SJSA1 (cell line): ENCODE measurements around the gene MAPK8IP2. TPM values are rescaled to one million over a fixed set of nuclear protein-coding genes. Genes with fewer than 3 reads are reported as not detected.

Source experiments
- DNase-seq, 2 experiments: peaks; one replicate each; pipeline ENCODE4 v3.0.0-alpha.2; 2015 to 2020; ENCODE audit warnings: low spot score in 2 of 2, low read depth in 1 of 2
- H3K27ac ChIP-seq: fragments of 250-450 bp; sonication (Bioruptor Pico); 2 replicates; pipeline ENCODE4 v1.5.1; 2020; ENCODE audit warnings: mild to moderate bottlenecking, moderate library complexity
- H3K27me3 ChIP-seq: fragments of 250-450 bp; sonication (Bioruptor Pico); replicated peaks from 2 replicates; pipeline ENCODE4 v1.5.1; 2020; ENCODE audit warnings: mild to moderate bottlenecking, moderate library complexity
- H3K36me3 ChIP-seq: fragments of 250-450 bp; sonication (Bioruptor Pico); 2 replicates; pipeline ENCODE4 v1.5.1; 2020; ENCODE audit warnings: mild to moderate bottlenecking
- H3K4me1 ChIP-seq: fragments of 250-450 bp; sonication (Bioruptor Pico); replicated peaks from 2 replicates; pipeline ENCODE4 v1.6.1; 2021; ENCODE audit warnings: mild to moderate bottlenecking
- H3K4me3 ChIP-seq: fragments of 250-450 bp; sonication (Bioruptor Pico); 2 replicates; pipeline ENCODE4 v1.5.1; 2020; ENCODE audit warnings: mild to moderate bottlenecking
- H3K9me3 ChIP-seq: fragments of 250-450 bp; sonication (Bioruptor Pico); replicated peaks from 2 replicates; pipeline ENCODE4 v1.5.1; 2020; ENCODE audit warnings: mild to moderate bottlenecking
- total RNA-seq: library from RNA; depleted of rRNA; stranded (reverse); fragments of >200 nt; shearing (Covaris generic); gene quantifications from 2 replicates; pipeline ENCODE4 v1.2.3, GENCODE V29; 2014

MAPK8IP2 gene
- total RNA-seq, 1 experiment from 2014 or later = 0.03 TPM

DNA sequence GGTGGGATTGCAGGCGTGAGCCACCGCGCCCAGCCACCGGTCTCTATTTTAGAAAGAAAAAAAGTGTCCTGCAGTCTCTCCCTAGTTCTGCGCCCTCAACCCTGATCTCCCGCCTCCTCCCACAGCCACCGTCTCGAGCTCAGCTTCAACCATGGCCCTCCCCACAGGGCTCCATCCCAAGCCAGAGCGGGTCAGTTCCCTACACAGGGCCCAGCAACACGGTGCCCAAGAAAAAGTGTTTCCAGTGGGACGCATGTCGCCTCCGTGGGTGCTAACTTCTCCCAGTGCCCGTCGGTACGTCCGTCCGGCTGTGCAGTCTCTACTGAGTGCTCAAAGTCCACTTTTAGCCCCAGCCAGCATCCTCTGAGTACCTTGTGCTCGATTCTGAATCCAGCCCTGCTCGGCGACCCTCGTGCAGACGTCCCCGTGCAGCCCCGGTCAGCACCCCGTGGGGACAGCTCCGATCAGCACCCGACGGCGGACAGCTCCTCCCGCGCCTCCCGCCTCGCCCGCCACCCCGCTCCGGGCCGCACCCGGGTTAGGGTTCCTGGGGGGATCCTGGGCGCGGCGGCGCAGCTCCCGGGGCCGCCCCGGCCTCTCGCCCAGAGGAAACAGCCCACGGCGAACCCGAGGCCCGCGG lies 657 bp upstream of the MAPK8IP2 start:
- H3K4me3 ChIP-seq = no peak overlapping the region
- no peak overlapping the region for H3K27ac ChIP-seq
- H3K4me1 ChIP-seq = no peaks in the 10 kb centered on the region
- H3K9me3 ChIP-seq = no peaks in the 10 kb centered on the region
- peak; percentile 24 to 36 for DNase-seq
- H3K36me3 ChIP-seq = no peaks in the 10 kb centered on the region
- H3K27me3 ChIP-seq = peaks cover 43% of the 10 kb centered on the region

DNA sequence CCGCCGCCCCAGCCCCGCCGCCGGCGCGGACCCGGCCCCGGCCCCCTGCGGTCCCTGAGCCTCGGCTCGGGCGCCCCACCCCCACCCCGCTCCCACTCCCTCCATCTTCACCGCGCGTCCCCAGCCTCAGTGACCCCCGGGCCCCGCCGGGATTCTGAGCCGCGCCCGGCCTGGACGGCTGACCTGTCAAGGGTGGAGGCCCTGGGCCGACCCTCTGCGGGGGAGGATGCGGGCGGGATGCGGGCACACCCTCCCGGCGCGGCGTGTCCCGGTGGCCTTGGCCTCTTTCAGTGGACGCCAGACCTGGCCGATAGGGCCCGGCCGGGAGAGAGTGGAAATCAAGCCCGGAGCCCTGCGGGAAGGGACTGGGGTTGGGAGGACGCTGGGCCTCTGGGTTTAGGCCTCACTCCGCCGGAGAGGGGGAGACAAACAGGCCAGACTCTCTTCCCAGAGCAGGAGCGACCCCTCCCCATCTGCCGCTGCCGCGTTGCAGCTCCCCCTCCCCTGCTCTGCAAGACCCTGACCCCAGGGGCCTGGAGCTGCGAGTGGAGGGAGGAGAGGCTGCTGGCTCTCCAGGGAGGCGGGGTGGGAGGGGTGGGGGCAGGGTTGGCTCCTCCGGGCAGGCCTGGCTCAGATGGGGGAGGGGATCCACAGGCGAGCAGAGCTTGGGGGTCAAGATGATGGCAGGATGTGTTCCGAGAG lies 525 bp downstream of the MAPK8IP2 start:
- Histone ChIP-seq H3K27ac (no peak overlapping the region), H3K36me3 (no peaks in the 10 kb centered on the region), H3K27me3 (peaks cover 51% of the 10 kb centered on the region), H3K4me1 (no peaks in the 10 kb centered on the region), H3K4me3 (no peak overlapping the region), H3K9me3 (no peaks in the 10 kb centered on the region)
- peak in 1 of 2 experiments; percentile 43 for DNase-seq

DNA sequence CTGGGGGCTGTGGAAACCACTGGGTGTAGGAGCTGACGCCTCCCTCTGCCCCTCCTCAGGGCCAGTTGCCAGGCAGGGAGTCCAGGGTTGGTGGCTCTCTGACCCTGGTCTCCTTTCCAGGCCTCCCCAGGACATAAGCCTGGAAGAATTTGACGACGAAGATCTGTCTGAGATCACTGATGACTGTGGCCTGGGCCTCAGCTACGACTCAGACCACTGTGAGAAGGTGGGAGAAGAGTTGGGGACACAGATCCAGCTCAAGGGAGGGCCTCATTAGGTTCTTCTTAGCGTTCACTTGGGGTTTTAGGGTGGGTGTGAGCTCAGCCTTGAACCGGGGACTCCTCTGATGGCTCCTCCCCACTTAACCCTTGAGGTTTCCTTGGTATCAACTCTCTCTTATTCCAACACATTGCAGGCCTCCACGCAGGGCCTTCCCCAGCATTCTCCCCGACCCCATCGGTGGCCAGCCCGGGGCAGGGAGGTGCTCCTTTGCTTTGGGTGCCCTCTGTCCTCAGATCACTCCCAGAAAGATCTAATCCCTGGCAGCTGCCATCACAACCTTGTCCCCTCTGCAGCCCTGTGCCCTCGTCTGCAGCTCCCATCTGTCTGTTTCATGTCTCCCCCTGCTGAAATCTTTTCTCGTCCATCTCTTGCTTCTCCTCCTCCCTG lies 1.2 kb downstream of the MAPK8IP2 start:
- no peak overlapping the region for H3K27ac ChIP-seq
- no peaks in the 10 kb centered on the region for H3K9me3 ChIP-seq
- H3K4me3 ChIP-seq = no peak overlapping the region
- peaks cover 53% of the 10 kb centered on the region for H3K27me3 ChIP-seq
- peak in 1 of 2 experiments; percentile 35 for DNase-seq
- no peaks in the 10 kb centered on the region for H3K36me3 ChIP-seq
- no peaks in the 10 kb centered on the region for H3K4me1 ChIP-seq

DNA sequence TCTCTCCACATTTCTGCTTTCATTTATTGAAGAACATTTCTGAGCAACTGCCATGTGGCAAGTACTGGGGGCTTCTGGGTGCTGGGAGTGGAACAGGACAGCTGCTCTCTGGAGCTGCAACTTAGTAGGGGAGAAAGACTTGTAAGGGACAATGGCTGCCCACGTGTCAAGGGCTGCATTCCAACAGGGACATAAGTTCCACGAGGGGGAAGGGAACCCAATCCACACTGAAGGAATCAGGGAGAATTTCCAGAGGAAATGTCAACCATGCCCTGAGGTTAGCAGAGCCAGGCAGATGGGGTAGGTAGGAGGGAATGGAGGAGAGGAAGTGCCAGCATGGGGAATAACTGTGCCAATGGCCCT lies 1.7 kb downstream of the MAPK8IP2 start:
- Histone ChIP-seq H3K27me3 (peaks cover 55% of the 10 kb centered on the region), H3K27ac (no peak overlapping the region), H3K36me3 (no peaks in the 10 kb centered on the region), H3K9me3 (no peaks in the 10 kb centered on the region), H3K4me1 (no peaks in the 10 kb centered on the region), H3K4me3 (no peak overlapping the region)
- DNase-seq = no peak

DNA sequence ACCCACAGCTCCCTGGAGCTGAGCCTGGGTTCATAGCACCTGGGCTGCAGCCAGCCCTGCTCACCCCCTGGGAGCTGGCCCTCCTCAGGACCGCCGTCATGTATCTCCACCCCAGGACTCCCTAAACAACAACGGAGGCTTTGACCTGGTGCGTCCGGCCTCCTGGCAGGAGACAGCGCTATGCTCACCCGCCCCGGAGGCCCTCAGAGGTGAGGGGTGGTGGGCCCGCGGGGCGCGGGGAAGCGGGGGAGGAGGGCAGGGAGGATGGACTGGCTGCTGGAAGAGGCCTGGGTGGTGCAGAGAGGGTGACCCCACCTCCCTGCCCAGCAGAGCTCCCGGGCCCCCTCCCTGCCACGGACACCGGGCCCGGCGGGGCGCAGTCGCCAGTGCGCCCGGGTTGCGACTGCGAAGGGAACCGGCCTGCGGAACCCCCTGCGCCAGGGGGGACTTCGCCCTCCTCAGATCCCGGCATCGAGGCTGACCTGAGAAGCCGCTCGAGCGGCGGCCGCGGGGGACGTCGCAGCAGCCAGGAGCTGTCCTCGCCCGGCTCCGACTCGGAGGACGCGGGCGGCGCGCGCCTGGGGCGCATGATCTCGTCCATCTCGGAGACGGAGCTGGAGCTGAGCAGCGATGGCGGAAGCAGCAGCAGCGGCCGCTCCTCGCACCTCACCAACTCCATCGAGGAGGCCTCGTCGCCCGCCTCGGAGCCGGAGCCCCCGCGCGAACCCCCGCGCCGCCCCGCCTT lies 3.1 kb downstream of the MAPK8IP2 start:
- H3K9me3 ChIP-seq = no peaks in the 10 kb centered on the region
- H3K4me3 ChIP-seq = no peak overlapping the region
- H3K4me1 ChIP-seq = no peaks in the 10 kb centered on the region
- peaks cover 55% of the 10 kb centered on the region for H3K27me3 ChIP-seq
- H3K36me3 ChIP-seq = no peaks in the 10 kb centered on the region
- H3K27ac ChIP-seq = no peak overlapping the region
- peak in 1 of 2 experiments; percentile 39 for DNase-seq

DNA sequence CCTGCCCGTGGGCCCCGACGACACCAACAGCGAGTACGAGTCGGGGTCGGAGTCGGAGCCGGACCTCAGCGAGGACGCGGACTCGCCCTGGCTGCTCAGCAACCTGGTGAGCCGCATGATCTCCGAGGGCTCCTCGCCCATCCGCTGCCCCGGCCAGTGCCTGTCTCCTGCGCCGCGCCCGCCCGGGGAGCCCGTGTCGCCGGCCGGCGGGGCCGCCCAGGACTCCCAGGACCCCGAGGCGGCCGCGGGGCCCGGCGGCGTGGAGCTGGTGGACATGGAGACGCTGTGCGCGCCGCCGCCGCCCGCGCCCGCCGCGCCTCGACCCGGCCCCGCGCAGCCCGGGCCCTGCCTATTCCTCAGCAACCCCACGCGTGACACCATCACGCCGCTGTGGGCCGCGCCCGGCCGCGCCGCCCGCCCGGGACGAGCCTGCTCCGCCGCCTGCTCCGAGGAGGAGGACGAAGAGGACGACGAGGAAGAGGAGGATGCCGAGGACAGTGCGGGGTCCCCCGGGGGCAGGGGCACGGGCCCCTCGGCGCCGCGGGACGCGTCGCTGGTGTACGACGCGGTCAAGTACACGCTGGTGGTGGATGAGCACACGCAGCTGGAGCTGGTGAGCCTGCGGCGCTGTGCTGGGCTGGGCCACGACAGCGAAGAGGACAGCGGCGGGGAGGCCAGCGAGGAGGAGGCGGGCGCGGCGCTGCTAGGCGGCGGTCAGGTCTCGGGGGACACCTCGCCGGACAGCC lies 3.8 kb downstream of the MAPK8IP2 start:
- no peaks in the 10 kb centered on the region for H3K36me3 ChIP-seq
- DNase-seq = peak in 1 of 2 experiments; percentile 38
- H3K4me3 ChIP-seq = no peak overlapping the region
- H3K27ac ChIP-seq = no peak overlapping the region
- no peaks in the 10 kb centered on the region for H3K4me1 ChIP-seq
- H3K27me3 ChIP-seq = peaks cover 60% of the 10 kb centered on the region
- H3K9me3 ChIP-seq = no peaks in the 10 kb centered on the region

DNA sequence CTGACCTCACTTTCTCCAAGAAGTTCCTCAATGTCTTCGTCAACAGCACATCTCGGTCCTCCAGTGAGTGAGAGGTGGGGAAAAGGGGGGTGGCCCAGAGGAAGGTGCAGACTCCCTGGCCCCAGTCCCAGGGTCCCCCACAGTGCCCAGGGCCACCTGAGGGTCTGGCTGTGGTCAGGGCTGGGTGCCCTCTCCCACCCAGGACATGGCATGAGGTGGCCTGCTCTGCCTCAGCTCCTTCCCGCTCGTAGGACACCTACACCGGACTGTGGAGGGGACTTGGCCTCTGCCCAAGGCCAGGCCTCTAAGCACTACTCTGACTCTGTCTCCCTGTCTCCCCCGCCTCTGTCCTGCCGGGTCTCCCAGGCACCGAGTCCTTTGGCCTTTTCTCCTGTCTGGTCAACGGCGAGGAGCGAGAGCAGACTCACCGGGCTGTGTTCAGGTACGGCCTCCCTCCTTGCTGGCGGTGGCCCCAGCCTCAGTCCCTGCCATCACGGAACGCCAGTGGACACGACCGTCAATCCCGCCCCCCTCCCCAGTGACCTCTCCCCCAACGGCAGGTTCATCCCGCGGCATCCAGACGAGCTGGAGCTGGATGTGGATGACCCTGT lies 4.5 kb downstream of the MAPK8IP2 start:
- no peak overlapping the region for H3K4me3 ChIP-seq
- no peaks in the 10 kb centered on the region for H3K4me1 ChIP-seq

DNA sequence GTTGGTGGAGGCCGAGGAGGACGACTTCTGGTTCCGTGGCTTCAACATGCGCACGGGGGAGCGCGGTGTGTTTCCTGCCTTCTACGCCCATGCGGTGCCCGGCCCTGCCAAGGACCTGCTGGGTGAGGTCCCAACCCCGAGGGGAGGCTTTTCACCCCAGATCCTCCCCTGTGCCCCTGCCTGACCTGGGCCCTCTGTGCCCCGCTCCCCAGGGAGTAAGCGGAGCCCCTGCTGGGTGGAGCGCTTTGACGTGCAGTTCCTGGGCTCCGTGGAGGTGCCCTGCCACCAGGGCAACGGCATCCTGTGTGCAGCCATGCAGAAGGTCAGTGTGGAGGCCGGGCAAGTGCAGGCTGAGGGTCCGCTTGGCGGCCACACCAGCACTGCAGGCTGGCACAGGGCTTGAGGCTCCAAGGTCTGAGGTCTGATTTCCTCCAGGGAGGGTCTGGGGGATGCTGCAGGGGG lies 5.1 kb downstream of the MAPK8IP2 start:
- peak in 1 of 2 experiments; percentile 32 for DNase-seq
- no peak overlapping the region for H3K27ac ChIP-seq
- no peaks in the 10 kb centered on the region for H3K9me3 ChIP-seq
- no peak overlapping the region for H3K4me3 ChIP-seq
- H3K36me3 ChIP-seq = no peaks in the 10 kb centered on the region
- H3K4me1 ChIP-seq = no peaks in the 10 kb centered on the region
- peaks cover 63% of the 10 kb centered on the region for H3K27me3 ChIP-seq

More for the DNA sequence above, 4.5 kb downstream of the MAPK8IP2 start:
- Histone ChIP-seq H3K36me3 (no peaks in the 10 kb centered on the region), H3K27me3 (peaks cover 60% of the 10 kb centered on the region), H3K9me3 (no peaks in the 10 kb centered on the region), H3K27ac (no peak overlapping the region)
- no peak for DNase-seq

DNA sequence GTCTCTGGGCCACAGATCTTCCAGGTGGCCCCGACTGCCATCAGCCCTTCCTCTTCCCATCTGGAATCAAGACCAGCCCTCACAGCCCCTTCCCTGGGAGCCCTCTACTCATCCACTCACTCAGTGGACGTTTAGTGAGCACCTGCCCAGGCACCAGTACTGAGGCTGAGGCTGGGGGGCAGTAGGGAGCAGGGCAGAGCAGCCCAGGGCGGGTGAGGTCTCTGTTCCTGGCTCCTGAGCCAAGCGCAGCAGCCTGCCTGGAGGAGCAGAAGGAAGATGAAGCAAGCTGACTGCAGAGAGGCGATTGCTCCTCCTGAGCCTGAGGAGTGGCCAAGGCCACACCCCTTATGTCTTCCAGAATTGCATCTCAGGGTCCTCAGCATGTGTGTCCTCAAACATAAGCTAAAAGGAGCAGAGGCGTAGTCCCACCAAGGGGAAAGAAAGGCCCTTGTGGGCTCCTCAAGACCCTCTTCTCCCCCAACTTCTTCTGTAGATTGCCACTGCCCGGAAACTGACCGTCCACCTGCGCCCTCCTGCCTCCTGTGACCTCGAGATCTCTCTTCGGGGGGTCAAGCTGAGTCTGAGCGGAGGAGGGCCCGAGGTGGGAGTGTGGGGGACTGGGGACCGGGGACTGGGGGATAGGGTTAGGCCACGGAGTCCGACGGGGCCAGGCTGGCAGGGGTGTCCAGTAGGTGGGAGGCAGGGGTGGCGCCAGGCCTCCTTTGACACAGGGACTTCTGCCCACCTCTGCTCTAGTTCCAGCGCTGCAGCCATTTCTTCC lies 5.8 kb downstream of the MAPK8IP2 start:
- H3K27ac ChIP-seq = no peak overlapping the region
- peak in 1 of 2 experiments; percentile 34 for DNase-seq
- no peak overlapping the region for H3K4me3 ChIP-seq
- no peaks in the 10 kb centered on the region for H3K36me3 ChIP-seq
- no peaks in the 10 kb centered on the region for H3K4me1 ChIP-seq
- no peaks in the 10 kb centered on the region for H3K9me3 ChIP-seq
- H3K27me3 ChIP-seq = peaks cover 60% of the 10 kb centered on the region

DNA sequence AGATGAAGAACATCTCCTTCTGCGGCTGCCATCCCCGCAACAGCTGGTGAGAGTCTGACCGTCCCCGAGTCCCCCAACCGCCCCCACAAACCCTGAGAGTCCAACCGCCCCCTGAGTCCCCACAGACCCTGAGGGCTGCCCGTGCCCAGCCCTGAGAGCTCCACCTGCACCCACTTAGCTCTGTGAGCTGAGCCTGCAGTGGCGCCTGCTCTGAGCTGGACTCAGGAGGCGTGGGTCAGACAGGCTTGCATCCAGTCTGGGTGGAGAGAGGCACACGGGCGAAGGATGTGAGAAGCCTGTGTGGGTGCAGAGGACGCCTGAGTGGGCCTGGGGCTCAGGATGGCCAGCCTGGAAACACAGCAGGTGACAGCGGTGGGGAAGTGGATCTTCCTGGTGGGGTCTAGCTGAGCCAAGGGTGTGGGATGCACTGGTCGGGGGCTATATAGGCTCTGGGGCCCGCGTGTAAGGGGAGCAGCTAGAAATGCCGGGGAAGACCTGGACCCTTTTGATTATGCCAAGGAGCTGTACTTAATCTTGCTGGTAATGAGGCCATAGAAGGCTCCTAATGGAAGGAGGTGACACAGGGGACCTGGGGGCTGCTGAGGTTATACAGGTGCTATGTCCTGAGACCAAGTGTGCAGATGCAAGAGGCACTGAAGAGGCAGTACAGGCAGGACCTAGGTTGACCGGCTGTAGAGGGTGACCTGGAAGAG lies 6.5 kb downstream of the MAPK8IP2 start:
- H3K4me3 ChIP-seq = no peak overlapping the region
- peaks cover 62% of the 10 kb centered on the region for H3K27me3 ChIP-seq

DNA sequence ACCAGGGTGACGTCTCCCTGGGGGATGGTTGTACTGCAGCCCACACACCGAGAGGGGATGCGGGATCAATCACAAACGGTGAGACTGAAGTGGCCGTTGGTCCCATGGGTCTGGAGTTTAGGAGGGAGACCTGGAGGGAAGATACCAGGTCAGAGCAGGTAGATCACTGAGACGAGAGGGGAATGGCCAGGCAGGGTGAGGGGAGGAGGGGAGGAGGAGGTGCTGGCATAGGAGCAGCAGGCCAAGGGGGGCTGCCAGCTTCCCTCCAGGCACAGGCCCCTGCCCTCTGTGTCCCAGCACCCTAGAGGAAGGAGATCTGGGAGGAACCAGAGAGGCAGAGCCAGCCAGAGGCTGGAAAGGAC lies 7.0 kb downstream of the MAPK8IP2 start:
- Histone ChIP-seq H3K4me1 (no peaks in the 10 kb centered on the region), H3K36me3 (no peaks in the 10 kb centered on the region), H3K27ac (no peak overlapping the region), H3K4me3 (no peak overlapping the region), H3K27me3 (peaks cover 61% of the 10 kb centered on the region), H3K9me3 (no peaks in the 10 kb centered on the region)
- no peak for DNase-seq

More for the DNA sequence above, 6.5 kb downstream of the MAPK8IP2 start:
- DNase-seq = peak in 1 of 2 experiments; percentile 33
- Histone ChIP-seq H3K9me3 (no peaks in the 10 kb centered on the region), H3K27ac (no peak overlapping the region), H3K36me3 (no peaks in the 10 kb centered on the region), H3K4me1 (no peaks in the 10 kb centered on the region)
